Measurements from ENCODE around the gene BCAS3.

DNA sequence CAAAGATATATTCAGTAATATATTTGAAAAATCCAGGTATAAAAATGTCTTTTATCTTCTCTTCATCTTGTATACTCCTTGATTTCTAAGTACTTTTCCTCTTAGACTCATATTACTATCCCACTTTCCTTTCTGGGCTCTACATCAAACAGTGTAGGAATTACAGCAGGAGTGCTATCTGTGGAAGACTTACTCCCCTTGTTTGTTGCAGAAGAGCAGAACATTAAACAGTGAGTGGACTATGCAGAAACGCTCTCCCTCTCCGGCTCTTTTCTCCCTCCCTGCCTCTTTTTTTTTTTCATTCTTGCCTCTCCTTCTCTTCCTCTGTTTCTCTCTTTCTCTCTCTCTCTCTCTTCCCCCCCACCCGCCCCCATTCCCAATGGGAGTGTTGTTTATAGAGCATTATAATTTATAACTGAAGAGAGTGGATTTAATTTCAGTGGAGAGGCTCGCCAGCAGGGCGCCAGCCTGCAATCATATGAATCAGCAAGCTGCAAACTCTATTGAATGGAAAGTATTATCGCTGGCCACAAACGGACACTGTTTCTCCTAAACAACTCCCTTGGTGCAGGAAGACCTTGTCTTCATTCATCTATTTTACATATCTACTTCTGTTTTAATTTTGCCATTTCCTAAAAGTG, 479.7 kb downstream of the BCAS3 start:
- TF ChIP-seq, protein P1, sequence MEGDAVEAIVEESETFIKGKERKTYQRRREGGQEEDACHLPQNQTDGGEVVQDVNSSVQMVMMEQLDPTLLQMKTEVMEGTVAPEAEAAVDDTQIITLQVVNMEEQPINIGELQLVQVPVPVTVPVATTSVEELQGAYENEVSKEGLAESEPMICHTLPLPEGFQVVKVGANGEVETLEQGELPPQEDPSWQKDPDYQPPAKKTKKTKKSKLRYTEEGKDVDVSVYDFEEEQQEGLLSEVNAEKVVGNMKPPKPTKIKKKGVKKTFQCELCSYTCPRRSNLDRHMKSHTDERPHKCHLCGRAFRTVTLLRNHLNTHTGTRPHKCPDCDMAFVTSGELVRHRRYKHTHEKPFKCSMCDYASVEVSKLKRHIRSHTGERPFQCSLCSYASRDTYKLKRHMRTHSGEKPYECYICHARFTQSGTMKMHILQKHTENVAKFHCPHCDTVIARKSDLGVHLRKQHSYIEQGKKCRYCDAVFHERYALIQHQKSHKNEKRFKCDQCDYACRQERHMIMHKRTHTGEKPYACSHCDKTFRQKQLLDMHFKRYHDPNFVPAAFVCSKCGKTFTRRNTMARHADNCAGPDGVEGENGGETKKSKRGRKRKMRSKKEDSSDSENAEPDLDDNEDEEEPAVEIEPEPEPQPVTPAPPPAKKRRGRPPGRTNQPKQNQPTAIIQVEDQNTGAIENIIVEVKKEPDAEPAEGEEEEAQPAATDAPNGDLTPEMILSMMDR (IDR thresholded peaks at IDR 0.05 in 8 of 11, conservative IDR thresholded peaks at IDR 0.05 in 3 of 11) = no peak
- TF ChIP-seq POLR2A (IDR thresholded peaks at IDR 0.05) = no peak

Measured in spleen (tissue), 7 donors.